H9 (cell line): ENCODE data around the gene CCNO. TPM values are rescaled to one million over a fixed set of nuclear protein-coding genes. Genes with fewer than 3 reads are reported as not detected.

Experiments
- DNase-seq: peaks from one replicate; pipeline ENCODE4 v3.0.0-alpha.2; 2017
- H2AFZ ChIP-seq: one replicate; pipeline ENCODE4 v1.6.1; 2013; ENCODE audit warnings: mild to moderate bottlenecking, low read length, control low read depth, moderate library complexity
- H2AK5ac ChIP-seq: 2 replicates; pipeline ENCODE4 v1.6.1; 2013; ENCODE audit warnings: low read length, control low read depth, mixed read lengths; ENCODE audit not compliant: insufficient read length
- H2BK120ac ChIP-seq: one replicate; pipeline ENCODE4 v1.6.1; 2013; ENCODE audit warnings: low read depth, mild to moderate bottlenecking, low read length, control low read depth, inconsistent platforms; ENCODE audit not compliant: poor library complexity, severe bottlenecking
- H2BK12ac ChIP-seq: 2 replicates; pipeline ENCODE4 v1.6.1; 2013; ENCODE audit warnings: low read length, control low read depth, mixed read lengths, low read depth; ENCODE audit not compliant: insufficient read length
- H2BK15ac ChIP-seq: 2 replicates; pipeline ENCODE4 v1.6.1; 2013; ENCODE audit warnings: low read depth, low read length, control low read depth
- H2BK20ac ChIP-seq: one replicate; pipeline ENCODE4 v1.6.1; 2013; ENCODE audit warnings: low read depth, mild to moderate bottlenecking, low read length, control low read depth, inconsistent platforms; ENCODE audit not compliant: poor library complexity, severe bottlenecking
- H2BK5ac ChIP-seq: 2 replicates; pipeline ENCODE4 v1.6.1; 2013; ENCODE audit warnings: low read length, control low read depth, mixed read lengths; ENCODE audit not compliant: insufficient read length
- H3K14ac ChIP-seq: 2 replicates; pipeline ENCODE4 v1.6.1; 2013; ENCODE audit warnings: low read length, control low read depth; ENCODE audit not compliant: insufficient read depth
- H3K18ac ChIP-seq: 2 replicates; pipeline ENCODE4 v1.6.1; 2013; ENCODE audit warnings: low read depth, mild to moderate bottlenecking, mixed read lengths, low read length, control low read depth; ENCODE audit not compliant: insufficient read length
- H3K23ac ChIP-seq: 2 replicates; pipeline ENCODE4 v1.6.1; 2013; ENCODE audit warnings: low read length, control low read depth, mixed read lengths, low read depth; ENCODE audit not compliant: insufficient read length
- H3K23me2 ChIP-seq: 2 replicates; pipeline ENCODE4 v1.6.1; 2013; ENCODE audit warnings: low read depth, mild to moderate bottlenecking, mixed read lengths, low read length, control low read depth; ENCODE audit not compliant: insufficient read length, poor library complexity, severe bottlenecking
- H3K27ac ChIP-seq: 2 replicates; pipeline ENCODE4 v1.5.1; 2013; ENCODE audit warnings: low read length, control low read depth, mixed read lengths, low read depth; ENCODE audit not compliant: insufficient read length
- H3K27me3 ChIP-seq: 2 replicates; pipeline ENCODE4 v1.6.1; 2013; ENCODE audit warnings: low read length, control low read depth, inconsistent platforms; ENCODE audit not compliant: insufficient read depth
- H3K4ac ChIP-seq: 2 replicates; pipeline ENCODE4 v1.6.1; 2013; ENCODE audit warnings: low read depth, mild to moderate bottlenecking, control low read depth, inconsistent platforms, low read length, moderate library complexity
- H3K4me1 ChIP-seq: 2 replicates; pipeline ENCODE4 v1.6.1; 2013; ENCODE audit warnings: low read length, control low read depth, inconsistent platforms; ENCODE audit not compliant: insufficient read depth
- H3K4me2 ChIP-seq: 2 replicates; pipeline ENCODE4 v1.6.1; 2013; ENCODE audit warnings: low read length, control low read depth, mixed read lengths; ENCODE audit not compliant: insufficient read length, insufficient read depth
- H3K56ac ChIP-seq: 2 replicates; pipeline ENCODE4 v1.6.1; 2013; ENCODE audit warnings: low read depth, mild to moderate bottlenecking, mixed read lengths, low read length, control low read depth; ENCODE audit not compliant: insufficient read length
- H3K79me1 ChIP-seq: 2 replicates; pipeline ENCODE4 v1.6.1; 2013; ENCODE audit warnings: low read depth, mild to moderate bottlenecking, moderate library complexity, low read length, control low read depth, inconsistent platforms; ENCODE audit not compliant: insufficient read depth, poor library complexity, severe bottlenecking
- H3K79me2 ChIP-seq: 2 replicates; pipeline ENCODE4 v1.6.1; 2013; ENCODE audit warnings: low read length, control low read depth, inconsistent platforms; ENCODE audit not compliant: insufficient read depth
- H3K9ac ChIP-seq: 2 replicates; pipeline ENCODE4 v1.6.1; 2013; ENCODE audit warnings: low read length, control low read depth, mixed read lengths; ENCODE audit not compliant: insufficient read length; ENCODE audit errors: extremely low read depth
- H3K9me3 ChIP-seq: one replicate; pipeline ENCODE4 v1.6.1; 2013; ENCODE audit warnings: low read depth, low read length, inconsistent platforms; ENCODE audit not compliant: control insufficient read depth
- H3T11ph ChIP-seq: one replicate; pipeline ENCODE4 v1.6.1; 2013; ENCODE audit warnings: mild to moderate bottlenecking, low read length, control low read depth, inconsistent platforms
- H4K20me1 ChIP-seq: one replicate; pipeline ENCODE4 v1.6.1; 2013; ENCODE audit not compliant: control insufficient read depth, insufficient read length, insufficient read depth
- H4K5ac ChIP-seq: 2 replicates; pipeline ENCODE4 v1.6.1; 2013; ENCODE audit warnings: low read depth, mild to moderate bottlenecking, mixed read lengths, low read length, control low read depth; ENCODE audit not compliant: insufficient read length
- H4K8ac ChIP-seq: replicated peaks from 2 replicates; pipeline ENCODE4 v1.6.1; 2013; ENCODE audit warnings: low read length, control low read depth, mixed read lengths, low read depth; ENCODE audit not compliant: insufficient read length
- H4K91ac ChIP-seq: 2 replicates; pipeline ENCODE4 v1.6.1; 2013; ENCODE audit warnings: low read depth, mild to moderate bottlenecking, moderate library complexity, mixed read lengths, low read length, control low read depth; ENCODE audit not compliant: insufficient read length
- H3K27ac Mint-ChIP-seq, 3 experiments: 2 replicates in 2 of 3; 3 replicates in 1 of 3; pipeline ENCODE4 v1.8.0; 2020 to 2021; ENCODE audit warnings: mixed read lengths in 3 of 3, mild to moderate bottlenecking in 1 of 3, moderate library complexity in 1 of 3
- H3K27me3 Mint-ChIP-seq: 2 replicates; pipeline ENCODE4 v1.8.0; 2021; ENCODE audit warnings: low read depth, mild to moderate bottlenecking, moderate library complexity, mixed read lengths
- H3K36me3 Mint-ChIP-seq, 3 experiments: 2 replicates in 2 of 3; 3 replicates in 1 of 3; pipeline ENCODE4 v1.8.0; 2020 to 2021; ENCODE audit warnings: low read depth in 3 of 3, mixed read lengths in 3 of 3; ENCODE audit not compliant: insufficient read depth in 1 of 3
- H3K4me1 Mint-ChIP-seq, 2 experiments: 2 replicates each; pipeline ENCODE4 v1.8.0; 2020; ENCODE audit warnings: mixed read lengths in 2 of 2
- H3K4me3 Mint-ChIP-seq, 2 experiments: 2 replicates in 1 of 2; 3 replicates in 1 of 2; pipeline ENCODE4 v1.8.0; 2020 to 2021; ENCODE audit warnings: mild to moderate bottlenecking in 2 of 2, mixed read lengths in 2 of 2, moderate library complexity in 1 of 2
- H3K9me3 Mint-ChIP-seq, 2 experiments: 2 replicates in 1 of 2; 3 replicates in 1 of 2; pipeline ENCODE4 v1.8.0; 2020; ENCODE audit warnings: mild to moderate bottlenecking in 2 of 2, mixed read lengths in 2 of 2, moderate library complexity in 1 of 2
- WGBS: extraction: QIAGEN DNeasy Blood & Tissue Kit; methylation state at CpG from one replicate; pipeline ENCODE4 v1.1.7; 2013; ENCODE audit warnings: missing lambda C conversion rate, low lambda C conversion rate, mixed read lengths; ENCODE audit not compliant: insufficient read length; ENCODE audit errors: extremely low coverage; 5-methylcytosine and 5-hydroxymethylcytosine counted together
- total RNA-seq: library from RNA; stranded (reverse); gene quantifications from 2 replicates; pipeline ENCODE4 v1.2.1, GENCODE V29; 2021
- TF ChIP-seq, protein P1 (sequence below): fragments of 200-600 bp; sonication (generic); conservative IDR thresholded peaks from 3 replicates; pipeline ENCODE4 v1.8.0; 2021; ENCODE audit warnings: antibody characterized with exemption, mild to moderate bottlenecking

Gene CCNO
- total RNA-seq, 1 experiment from 2014 or later = 0.24 TPM

DNA sequence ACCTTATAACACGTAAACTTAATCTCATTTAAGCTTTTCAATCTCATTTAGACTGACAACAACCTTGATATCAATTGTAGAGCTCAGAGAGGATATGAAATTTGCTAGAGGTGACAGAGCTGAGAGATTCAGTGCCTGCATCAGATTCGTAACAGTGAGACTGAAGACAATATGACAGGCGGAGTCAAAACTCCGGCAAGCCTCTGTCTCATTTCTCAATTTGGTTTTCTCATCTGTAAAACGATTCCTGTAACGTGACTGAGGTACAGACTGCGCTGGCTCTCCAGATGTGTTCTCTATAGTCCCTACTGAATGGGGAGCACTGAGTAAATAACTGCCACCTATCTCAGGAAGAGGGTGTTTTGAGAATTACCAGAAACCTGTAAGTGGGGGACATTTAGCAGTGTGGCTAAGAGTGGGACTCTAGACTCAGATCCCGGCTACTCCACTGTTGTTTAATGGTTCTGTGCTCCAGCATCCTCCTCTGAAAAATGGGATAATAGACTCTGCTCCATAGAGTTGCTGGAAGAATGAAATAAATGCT is 3.2 kb downstream of the CCNO start:
- Histone ChIP-seq H4K8ac (no peak overlapping the region), H3K56ac (no peak overlapping the region), H3K79me1 (no peaks in the 10 kb centered on the region), H2AFZ (no peak overlapping the region), H2BK5ac (no peak overlapping the region), H2BK120ac (no peak overlapping the region), H2BK12ac (no peak overlapping the region), H2BK20ac (no peak overlapping the region), H3K27ac (no peak overlapping the region), H3K4me2 (no peak overlapping the region), H4K20me1 (peaks cover 4% of the 10 kb centered on the region), H4K5ac (no peak overlapping the region), H3K4ac (no peak overlapping the region), H2BK15ac (no peak overlapping the region), H3K14ac (no peak overlapping the region), H3K18ac (no peak overlapping the region), H3K23ac (no peak overlapping the region), H3T11ph (no peak overlapping the region), H2AK5ac (no peak overlapping the region), H3K9me3 (no peaks in the 10 kb centered on the region), H3K27me3 (peaks cover 85% of the 10 kb centered on the region), H3K4me1 (no peaks in the 10 kb centered on the region), H3K79me2 (no peaks in the 10 kb centered on the region), H3K9ac (no peak overlapping the region), H4K91ac (no peak overlapping the region), H3K23me2 (peaks cover 29% of the 10 kb centered on the region)
- H3K36me3 Mint-ChIP-seq = peaks cover 0 to 2% (median 0%) of the 10 kb centered on the region in 3 experiments; a peak in 2 of 7 replicates
- H3K27ac Mint-ChIP-seq = no peak overlapping the region
- TF ChIP-seq, protein P1, sequence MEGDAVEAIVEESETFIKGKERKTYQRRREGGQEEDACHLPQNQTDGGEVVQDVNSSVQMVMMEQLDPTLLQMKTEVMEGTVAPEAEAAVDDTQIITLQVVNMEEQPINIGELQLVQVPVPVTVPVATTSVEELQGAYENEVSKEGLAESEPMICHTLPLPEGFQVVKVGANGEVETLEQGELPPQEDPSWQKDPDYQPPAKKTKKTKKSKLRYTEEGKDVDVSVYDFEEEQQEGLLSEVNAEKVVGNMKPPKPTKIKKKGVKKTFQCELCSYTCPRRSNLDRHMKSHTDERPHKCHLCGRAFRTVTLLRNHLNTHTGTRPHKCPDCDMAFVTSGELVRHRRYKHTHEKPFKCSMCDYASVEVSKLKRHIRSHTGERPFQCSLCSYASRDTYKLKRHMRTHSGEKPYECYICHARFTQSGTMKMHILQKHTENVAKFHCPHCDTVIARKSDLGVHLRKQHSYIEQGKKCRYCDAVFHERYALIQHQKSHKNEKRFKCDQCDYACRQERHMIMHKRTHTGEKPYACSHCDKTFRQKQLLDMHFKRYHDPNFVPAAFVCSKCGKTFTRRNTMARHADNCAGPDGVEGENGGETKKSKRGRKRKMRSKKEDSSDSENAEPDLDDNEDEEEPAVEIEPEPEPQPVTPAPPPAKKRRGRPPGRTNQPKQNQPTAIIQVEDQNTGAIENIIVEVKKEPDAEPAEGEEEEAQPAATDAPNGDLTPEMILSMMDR = no peak
- peaks cover 3 to 11% of the 10 kb centered on the region in 2 experiments for H3K9me3 Mint-ChIP-seq
- peaks cover 31 to 40% of the 10 kb centered on the region in 2 experiments for H3K4me1 Mint-ChIP-seq
- DNase-seq = no peak
- H3K4me3 Mint-ChIP-seq = no peak overlapping the region; a peak in 1 of 5 replicates
- peaks cover 96% of the 10 kb centered on the region for H3K27me3 Mint-ChIP-seq
- whole genome bisulfite sequencing = no CpG with 5 or more reads among the region's 8 CpGs
